ENCODE data around the gene RBM28.
A peak's percentile ranks its signal among the peaks of the same experiment; 100 is the strongest.

RBM28 gene

DNA sequence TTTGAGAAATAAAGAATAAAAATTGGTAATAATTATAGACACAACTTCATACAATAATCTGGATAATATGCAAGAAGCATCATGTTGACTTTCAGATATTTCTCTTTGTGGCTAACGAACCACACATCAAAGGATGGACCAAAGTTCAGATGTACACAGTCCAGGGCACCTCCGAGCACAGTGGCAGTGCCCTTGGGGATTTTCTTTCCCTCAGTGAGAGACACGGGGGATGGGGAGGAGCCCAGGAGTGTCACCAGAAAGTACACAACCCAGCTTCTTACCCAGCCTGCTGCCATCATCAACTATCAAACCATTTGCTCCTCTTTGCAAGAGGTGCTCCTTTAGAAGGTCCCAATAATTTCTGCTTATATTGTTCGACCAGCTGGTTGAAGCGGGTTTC, 33.2 kb downstream of the RBM28 start:
- Histone ChIP-seq H3K4me1 (ENCODE audit: control insufficient read depth in 2 of 2, insufficient read depth in 1 of 2, low read depth in 1 of 2, low read length in 2 of 2) (peaks cover 4 to 10% of the 10 kb centered on the region in 2 donors), H2BK12ac (ENCODE audit: low read length) (no peak overlapping the region), H2AFZ (ENCODE audit: low read length) (no peak overlapping the region), H3K14ac (ENCODE audit: low read length) (no peak overlapping the region), H3K27ac (replicated peaks; ENCODE audit: low read length) (peak overlapping the region; percentile 13), H3K4ac (ENCODE audit: low read length) (no peak overlapping the region), H3K27me3 (ENCODE audit: control insufficient read depth in 3 of 3, insufficient read depth in 3 of 3, low read depth in 1 of 3, low read length in 3 of 3) (no peaks in the 10 kb centered on the region), H3K36me3 (replicated peaks in 1 of 2; ENCODE audit: control insufficient read depth in 2 of 2, insufficient read depth in 2 of 2, low read length in 2 of 2) (peaks cover 42 to 96% of the 10 kb centered on the region in 2 donors), H2BK5ac (ENCODE audit: low read length) (no peak overlapping the region), H2AK5ac (ENCODE audit: low read depth, low read length) (no peak overlapping the region), H3K79me1 (ENCODE audit: low read depth, low read length) (no peaks in the 10 kb centered on the region), H2BK120ac (ENCODE audit: low read depth, low read length) (no peak overlapping the region), H2BK15ac (ENCODE audit: low read length) (no peak overlapping the region), H3K18ac (ENCODE audit: low read length) (no peak overlapping the region), H3K4me2 (ENCODE audit: insufficient read depth, low read length, poor library complexity, severe bottlenecking) (no peak overlapping the region), H3K23ac (ENCODE audit: low read depth, low read length, poor library complexity) (no peak overlapping the region), H3K9ac (ENCODE audit: low read depth, low read length, poor library complexity) (no peak overlapping the region), H4K8ac (ENCODE audit: low read depth, low read length) (no peak overlapping the region), H3K9me3 (replicated peaks in 1 of 2; ENCODE audit: control insufficient read depth in 2 of 2, insufficient read depth in 1 of 2, low read depth in 1 of 2, low read length in 2 of 2) (no peaks in the 10 kb centered on the region), H3K4me3 (ENCODE audit: low read length in 2 of 2) (no peak overlapping the region), H4K91ac (ENCODE audit: low read depth, low read length, poor library complexity) (no peak overlapping the region)
- DNase-seq (ENCODE audit: low spot score): no peak
- WGBS, 2 donors (ENCODE audit: extremely low coverage in 2 of 2, insufficient read length in 2 of 2, insufficient replicate concordance in 1 of 2): no CpG with 5 or more reads among the region's 5 CpGs

DNA sequence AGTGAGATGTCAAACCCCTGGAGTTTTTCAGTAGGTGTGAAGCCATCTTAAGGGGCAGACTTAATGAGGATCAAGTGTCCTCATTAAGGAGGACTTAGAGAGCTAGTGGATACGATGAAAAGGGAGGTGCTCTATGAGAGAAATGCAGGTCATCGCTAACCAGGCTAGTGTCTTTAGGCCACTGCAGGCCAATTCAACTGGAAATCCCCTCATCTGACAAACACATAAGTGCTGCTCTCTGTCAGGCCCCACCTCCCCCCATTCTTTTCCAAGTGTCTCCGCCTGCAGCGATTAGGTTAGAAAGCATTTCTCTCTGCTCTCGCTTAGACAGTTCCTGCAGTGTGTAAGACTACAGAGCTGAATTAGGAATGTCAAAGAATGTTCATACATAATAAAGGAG, 33.7 kb downstream of the RBM28 start:
- peaks cover 41 to 96% of the 10 kb centered on the region in 2 donors for H3K36me3 ChIP-seq (replicated peaks in 1 of 2; ENCODE audit: control insufficient read depth in 2 of 2, insufficient read depth in 2 of 2, low read length in 2 of 2)
- no peaks in the 10 kb centered on the region for H3K79me1 ChIP-seq (ENCODE audit: low read depth, low read length)
- no peaks in the 10 kb centered on the region for H3K9me3 ChIP-seq (replicated peaks in 1 of 2; ENCODE audit: control insufficient read depth in 2 of 2, insufficient read depth in 1 of 2, low read depth in 1 of 2, low read length in 2 of 2)
- no peak overlapping the region for H2BK15ac ChIP-seq (ENCODE audit: low read length)
- H2BK12ac ChIP-seq (ENCODE audit: low read length): no peak overlapping the region
- H2BK120ac ChIP-seq (ENCODE audit: low read depth, low read length): no peak overlapping the region
- no peak overlapping the region for H2AK5ac ChIP-seq (ENCODE audit: low read depth, low read length)
- no peak overlapping the region for H3K23ac ChIP-seq (ENCODE audit: low read depth, low read length, poor library complexity)
- no peak overlapping the region for H2BK5ac ChIP-seq (ENCODE audit: low read length)
- H3K4me2 ChIP-seq (ENCODE audit: insufficient read depth, low read length, poor library complexity, severe bottlenecking): no peak overlapping the region
- no peak overlapping the region for H3K4ac ChIP-seq (ENCODE audit: low read length)
- no peak overlapping the region for H4K91ac ChIP-seq (ENCODE audit: low read depth, low read length, poor library complexity)
- no CpG with 5 or more reads among the region's 5 CpGs for WGBS, 2 donors (ENCODE audit: extremely low coverage in 2 of 2, insufficient read length in 2 of 2, insufficient replicate concordance in 1 of 2)
- no peak overlapping the region for H3K14ac ChIP-seq (ENCODE audit: low read length)
- peak overlapping the region; percentile 50 for H3K27ac ChIP-seq (replicated peaks; ENCODE audit: low read length)
- peak; percentile 27 for DNase-seq (ENCODE audit: low spot score)
- H4K8ac ChIP-seq (ENCODE audit: low read depth, low read length): no peak overlapping the region
- no peaks in the 10 kb centered on the region for H3K27me3 ChIP-seq (ENCODE audit: control insufficient read depth in 3 of 3, insufficient read depth in 3 of 3, low read depth in 1 of 3, low read length in 3 of 3)
- H2AFZ ChIP-seq (ENCODE audit: low read length): no peak overlapping the region
- H3K4me3 ChIP-seq (ENCODE audit: low read length in 2 of 2): no peak overlapping the region
- H3K4me1 ChIP-seq (ENCODE audit: control insufficient read depth in 2 of 2, insufficient read depth in 1 of 2, low read depth in 1 of 2, low read length in 2 of 2): peaks cover 3 to 10% of the 10 kb centered on the region in 2 donors
- H3K18ac ChIP-seq (ENCODE audit: low read length): no peak overlapping the region
- H3K9ac ChIP-seq (ENCODE audit: low read depth, low read length, poor library complexity): no peak overlapping the region

DNA sequence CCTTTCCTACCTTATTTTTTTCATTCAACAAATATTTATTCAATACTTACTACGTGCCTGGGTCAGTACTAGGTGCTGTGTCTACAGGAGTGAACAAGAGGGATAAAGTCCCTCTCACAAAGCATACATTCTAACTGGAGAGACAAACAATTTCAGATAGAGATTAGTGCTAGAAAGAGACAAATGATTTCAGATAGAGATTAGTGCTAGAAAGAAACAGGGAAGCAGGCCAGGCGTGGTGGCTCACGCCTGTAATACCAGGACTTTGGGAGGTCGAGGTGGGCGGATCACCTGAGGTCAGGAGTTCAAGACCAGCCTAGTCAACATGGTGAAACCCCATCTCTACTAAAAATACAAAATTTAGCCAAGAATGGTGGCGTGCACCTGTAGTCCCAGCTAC, 34.6 kb downstream of the RBM28 start:
- Histone ChIP-seq H3K36me3 (replicated peaks in 1 of 2; ENCODE audit: control insufficient read depth in 2 of 2, insufficient read depth in 2 of 2, low read length in 2 of 2) (peaks cover 37 to 95% of the 10 kb centered on the region in 2 donors), H3K9me3 (replicated peaks in 1 of 2; ENCODE audit: control insufficient read depth in 2 of 2, insufficient read depth in 1 of 2, low read depth in 1 of 2, low read length in 2 of 2) (no peaks in the 10 kb centered on the region), H2BK5ac (ENCODE audit: low read length) (no peak overlapping the region), H2BK120ac (ENCODE audit: low read depth, low read length) (no peak overlapping the region), H4K8ac (ENCODE audit: low read depth, low read length) (no peak overlapping the region), H3K4me2 (ENCODE audit: insufficient read depth, low read length, poor library complexity, severe bottlenecking) (no peak overlapping the region), H3K79me1 (ENCODE audit: low read depth, low read length) (no peaks in the 10 kb centered on the region), H4K91ac (ENCODE audit: low read depth, low read length, poor library complexity) (no peak overlapping the region), H3K14ac (ENCODE audit: low read length) (no peak overlapping the region), H3K4me3 (ENCODE audit: low read length in 2 of 2) (no peak overlapping the region), H2BK12ac (ENCODE audit: low read length) (no peak overlapping the region), H3K18ac (ENCODE audit: low read length) (no peak overlapping the region), H3K27me3 (ENCODE audit: control insufficient read depth in 3 of 3, insufficient read depth in 3 of 3, low read depth in 1 of 3, low read length in 3 of 3) (no peaks in the 10 kb centered on the region), H2AFZ (ENCODE audit: low read length) (no peak overlapping the region), H2BK15ac (ENCODE audit: low read length) (no peak overlapping the region), H3K27ac (replicated peaks; ENCODE audit: low read length) (no peak overlapping the region), H3K4me1 (ENCODE audit: control insufficient read depth in 2 of 2, insufficient read depth in 1 of 2, low read depth in 1 of 2, low read length in 2 of 2) (peaks cover 0 to 6% of the 10 kb centered on the region in 2 donors), H2AK5ac (ENCODE audit: low read depth, low read length) (no peak overlapping the region), H3K4ac (ENCODE audit: low read length) (no peak overlapping the region), H3K23ac (ENCODE audit: low read depth, low read length, poor library complexity) (no peak overlapping the region), H3K9ac (ENCODE audit: low read depth, low read length, poor library complexity) (no peak overlapping the region)
- no CpG with 5 or more reads among the region's 6 CpGs for WGBS, 2 donors (ENCODE audit: extremely low coverage in 2 of 2, insufficient read length in 2 of 2, insufficient replicate concordance in 1 of 2)
- no peak for DNase-seq (ENCODE audit: low spot score)

DNA sequence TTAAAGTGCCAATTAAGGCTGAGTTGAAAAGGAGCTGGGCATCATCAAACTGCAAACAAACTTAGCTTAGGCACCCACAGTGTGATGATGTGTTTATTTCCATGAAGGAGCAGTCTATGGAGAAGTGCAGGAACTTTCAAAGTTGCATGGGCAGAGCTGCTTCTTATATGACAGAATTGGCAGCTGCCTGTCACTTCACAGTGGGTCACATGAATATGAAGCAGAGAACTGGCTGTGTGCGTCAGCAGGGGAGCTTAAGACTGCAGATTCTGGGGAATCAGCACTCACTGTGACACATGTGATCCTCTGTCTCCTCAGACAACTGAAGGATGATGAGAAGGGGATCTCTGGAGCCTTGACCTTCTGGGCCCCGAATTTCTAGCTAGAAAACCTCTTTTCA, 36.6 kb downstream of the RBM28 start:
- no peaks in the 10 kb centered on the region for H3K9me3 ChIP-seq (replicated peaks in 1 of 2; ENCODE audit: control insufficient read depth in 2 of 2, insufficient read depth in 1 of 2, low read depth in 1 of 2, low read length in 2 of 2)
- no peak overlapping the region for H3K18ac ChIP-seq (ENCODE audit: low read length)
- no peak overlapping the region for H3K9ac ChIP-seq (ENCODE audit: low read depth, low read length, poor library complexity)
- no peak overlapping the region for H3K4me2 ChIP-seq (ENCODE audit: insufficient read depth, low read length, poor library complexity, severe bottlenecking)
- no peaks in the 10 kb centered on the region for H3K79me1 ChIP-seq (ENCODE audit: low read depth, low read length)
- no peak overlapping the region for H3K23ac ChIP-seq (ENCODE audit: low read depth, low read length, poor library complexity)
- peaks cover 31 to 92% of the 10 kb centered on the region in 2 donors for H3K36me3 ChIP-seq (replicated peaks in 1 of 2; ENCODE audit: control insufficient read depth in 2 of 2, insufficient read depth in 2 of 2, low read length in 2 of 2)
- H3K27ac ChIP-seq (replicated peaks; ENCODE audit: low read length): no peak overlapping the region
- no peak overlapping the region for H2BK5ac ChIP-seq (ENCODE audit: low read length)
- no peak overlapping the region for H3K4ac ChIP-seq (ENCODE audit: low read length)
- DNase-seq (ENCODE audit: low spot score): no peak
- peaks cover 0 to 6% of the 10 kb centered on the region in 2 donors for H3K4me1 ChIP-seq (ENCODE audit: control insufficient read depth in 2 of 2, insufficient read depth in 1 of 2, low read depth in 1 of 2, low read length in 2 of 2)
- no peak overlapping the region for H2BK120ac ChIP-seq (ENCODE audit: low read depth, low read length)
- H3K27me3 ChIP-seq (ENCODE audit: control insufficient read depth in 3 of 3, insufficient read depth in 3 of 3, low read depth in 1 of 3, low read length in 3 of 3): no peaks in the 10 kb centered on the region
- no peak overlapping the region for H2AFZ ChIP-seq (ENCODE audit: low read length)
- WGBS, 2 donors (ENCODE audit: extremely low coverage in 2 of 2, insufficient read length in 2 of 2, insufficient replicate concordance in 1 of 2): no CpG with 5 or more reads among the region's 2 CpGs
- H4K91ac ChIP-seq (ENCODE audit: low read depth, low read length, poor library complexity): no peak overlapping the region
- no peak overlapping the region for H2AK5ac ChIP-seq (ENCODE audit: low read depth, low read length)
- H4K8ac ChIP-seq (ENCODE audit: low read depth, low read length): no peak overlapping the region
- no peak overlapping the region for H2BK15ac ChIP-seq (ENCODE audit: low read length)
- H2BK12ac ChIP-seq (ENCODE audit: low read length): no peak overlapping the region
- no peak overlapping the region for H3K4me3 ChIP-seq (ENCODE audit: low read length in 2 of 2)
- no peak overlapping the region for H3K14ac ChIP-seq (ENCODE audit: low read length)

All from neuronal stem cell (in vitro differentiated cells).